Tibial nerve (tissue), 3 donors: ENCODE results near the gene INTS2.

ENCODE experiments used
- EP300 ChIP-seq, 2 donors: sonication (generic); formaldehyde crosslinking; IDR thresholded peaks; one replicate each; pipeline ENCODE4 v1.6.1; 2017; ENCODE audit warnings: antibody characterized with exemption in 2 of 2, mild to moderate bottlenecking in 1 of 2
- POLR2A ChIP-seq, 2 donors: fragments of 450-650 bp; IDR thresholded peaks; one replicate each; pipeline ENCODE4 v1.6.1; 2017; ENCODE audit warnings: antibody characterized with exemption in 2 of 2, mild to moderate bottlenecking in 2 of 2, moderate library complexity in 2 of 2

DNA sequence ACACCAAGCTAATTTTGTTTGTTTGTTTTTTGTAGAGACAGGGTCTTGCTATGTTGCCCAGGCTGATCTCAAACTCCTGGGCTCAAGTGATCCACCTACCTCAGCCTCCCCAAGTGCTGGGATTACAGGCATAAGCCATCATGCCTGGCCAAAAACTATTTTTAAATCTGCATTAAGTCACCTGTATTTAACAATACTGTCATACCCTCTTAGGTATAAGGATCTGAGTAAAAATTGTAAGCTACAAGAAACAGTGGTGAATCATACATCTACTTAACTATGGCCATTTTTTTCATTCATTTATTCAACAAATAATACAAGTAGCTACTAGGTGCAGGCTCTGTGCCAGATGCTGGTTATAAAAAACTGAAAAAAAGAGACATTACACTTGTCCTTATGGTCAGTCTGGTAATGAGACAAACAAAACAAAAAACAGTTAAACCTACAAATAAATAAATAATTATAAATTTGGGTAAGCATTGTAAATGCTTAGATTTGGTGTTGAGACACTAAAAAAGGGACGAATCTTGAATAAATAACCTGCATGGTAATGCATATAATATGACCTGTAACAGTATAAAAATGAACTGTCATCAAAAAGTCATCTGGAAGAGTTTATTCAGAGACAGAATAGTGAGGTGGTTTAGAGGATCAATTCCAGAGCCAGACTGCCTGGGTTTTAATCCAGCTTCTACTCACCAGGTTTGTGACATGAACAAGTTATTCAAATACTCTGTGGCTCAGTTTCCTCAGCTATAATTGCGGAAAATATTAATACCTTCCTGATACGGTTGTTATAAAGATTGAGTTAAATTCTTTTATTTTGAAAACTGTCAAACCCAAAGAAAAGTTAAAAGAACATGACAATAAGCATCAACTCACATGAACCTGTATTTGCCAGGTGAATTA is 91.3 kb downstream of the INTS2 start:
- no peak for TF ChIP-seq EP300 (IDR thresholded peaks at IDR 0.05)
- no peak for TF ChIP-seq POLR2A (IDR thresholded peaks at IDR 0.05)
